H9 (cell line): Measurements from ENCODE around the gene SETBP1. TPM values are rescaled to one million over a fixed set of nuclear protein-coding genes. Genes with fewer than 3 reads are reported as not detected.

Experiments
- DNase-seq: peaks from one replicate; pipeline ENCODE4 v3.0.0-alpha.2; 2017
- H2AFZ ChIP-seq: one replicate; pipeline ENCODE4 v1.6.1; 2013; ENCODE audit warnings: mild to moderate bottlenecking, low read length, control low read depth, moderate library complexity
- H2AK5ac ChIP-seq: 2 replicates; pipeline ENCODE4 v1.6.1; 2013; ENCODE audit warnings: low read length, control low read depth, mixed read lengths; ENCODE audit not compliant: insufficient read length
- H2BK120ac ChIP-seq: one replicate; pipeline ENCODE4 v1.6.1; 2013; ENCODE audit warnings: low read depth, mild to moderate bottlenecking, low read length, control low read depth, inconsistent platforms; ENCODE audit not compliant: poor library complexity, severe bottlenecking
- H2BK12ac ChIP-seq: 2 replicates; pipeline ENCODE4 v1.6.1; 2013; ENCODE audit warnings: low read length, control low read depth, mixed read lengths, low read depth; ENCODE audit not compliant: insufficient read length
- H2BK15ac ChIP-seq: 2 replicates; pipeline ENCODE4 v1.6.1; 2013; ENCODE audit warnings: low read depth, low read length, control low read depth
- H2BK20ac ChIP-seq: one replicate; pipeline ENCODE4 v1.6.1; 2013; ENCODE audit warnings: low read depth, mild to moderate bottlenecking, low read length, control low read depth, inconsistent platforms; ENCODE audit not compliant: poor library complexity, severe bottlenecking
- H2BK5ac ChIP-seq: 2 replicates; pipeline ENCODE4 v1.6.1; 2013; ENCODE audit warnings: low read length, control low read depth, mixed read lengths; ENCODE audit not compliant: insufficient read length
- H3K14ac ChIP-seq: 2 replicates; pipeline ENCODE4 v1.6.1; 2013; ENCODE audit warnings: low read length, control low read depth; ENCODE audit not compliant: insufficient read depth
- H3K18ac ChIP-seq: 2 replicates; pipeline ENCODE4 v1.6.1; 2013; ENCODE audit warnings: low read depth, mild to moderate bottlenecking, mixed read lengths, low read length, control low read depth; ENCODE audit not compliant: insufficient read length
- H3K23ac ChIP-seq: 2 replicates; pipeline ENCODE4 v1.6.1; 2013; ENCODE audit warnings: low read length, control low read depth, mixed read lengths, low read depth; ENCODE audit not compliant: insufficient read length
- H3K23me2 ChIP-seq: 2 replicates; pipeline ENCODE4 v1.6.1; 2013; ENCODE audit warnings: low read depth, mild to moderate bottlenecking, mixed read lengths, low read length, control low read depth; ENCODE audit not compliant: insufficient read length, poor library complexity, severe bottlenecking
- H3K27ac ChIP-seq: 2 replicates; pipeline ENCODE4 v1.5.1; 2013; ENCODE audit warnings: low read length, control low read depth, mixed read lengths, low read depth; ENCODE audit not compliant: insufficient read length
- H3K27me3 ChIP-seq: 2 replicates; pipeline ENCODE4 v1.6.1; 2013; ENCODE audit warnings: low read length, control low read depth, inconsistent platforms; ENCODE audit not compliant: insufficient read depth
- H3K4ac ChIP-seq: 2 replicates; pipeline ENCODE4 v1.6.1; 2013; ENCODE audit warnings: low read depth, mild to moderate bottlenecking, control low read depth, inconsistent platforms, low read length, moderate library complexity
- H3K4me1 ChIP-seq: 2 replicates; pipeline ENCODE4 v1.6.1; 2013; ENCODE audit warnings: low read length, control low read depth, inconsistent platforms; ENCODE audit not compliant: insufficient read depth
- H3K4me2 ChIP-seq: 2 replicates; pipeline ENCODE4 v1.6.1; 2013; ENCODE audit warnings: low read length, control low read depth, mixed read lengths; ENCODE audit not compliant: insufficient read length, insufficient read depth
- H3K56ac ChIP-seq: 2 replicates; pipeline ENCODE4 v1.6.1; 2013; ENCODE audit warnings: low read depth, mild to moderate bottlenecking, mixed read lengths, low read length, control low read depth; ENCODE audit not compliant: insufficient read length
- H3K79me1 ChIP-seq: 2 replicates; pipeline ENCODE4 v1.6.1; 2013; ENCODE audit warnings: low read depth, mild to moderate bottlenecking, moderate library complexity, low read length, control low read depth, inconsistent platforms; ENCODE audit not compliant: insufficient read depth, poor library complexity, severe bottlenecking
- H3K79me2 ChIP-seq: 2 replicates; pipeline ENCODE4 v1.6.1; 2013; ENCODE audit warnings: low read length, control low read depth, inconsistent platforms; ENCODE audit not compliant: insufficient read depth
- H3K9ac ChIP-seq: 2 replicates; pipeline ENCODE4 v1.6.1; 2013; ENCODE audit warnings: low read length, control low read depth, mixed read lengths; ENCODE audit not compliant: insufficient read length; ENCODE audit errors: extremely low read depth
- H3K9me3 ChIP-seq: one replicate; pipeline ENCODE4 v1.6.1; 2013; ENCODE audit warnings: low read depth, low read length, inconsistent platforms; ENCODE audit not compliant: control insufficient read depth
- H3T11ph ChIP-seq: one replicate; pipeline ENCODE4 v1.6.1; 2013; ENCODE audit warnings: mild to moderate bottlenecking, low read length, control low read depth, inconsistent platforms
- H4K20me1 ChIP-seq: one replicate; pipeline ENCODE4 v1.6.1; 2013; ENCODE audit not compliant: control insufficient read depth, insufficient read length, insufficient read depth
- H4K5ac ChIP-seq: 2 replicates; pipeline ENCODE4 v1.6.1; 2013; ENCODE audit warnings: low read depth, mild to moderate bottlenecking, mixed read lengths, low read length, control low read depth; ENCODE audit not compliant: insufficient read length
- H4K8ac ChIP-seq: replicated peaks from 2 replicates; pipeline ENCODE4 v1.6.1; 2013; ENCODE audit warnings: low read length, control low read depth, mixed read lengths, low read depth; ENCODE audit not compliant: insufficient read length
- H4K91ac ChIP-seq: 2 replicates; pipeline ENCODE4 v1.6.1; 2013; ENCODE audit warnings: low read depth, mild to moderate bottlenecking, moderate library complexity, mixed read lengths, low read length, control low read depth; ENCODE audit not compliant: insufficient read length
- H3K27ac Mint-ChIP-seq, 3 experiments: 2 replicates in 2 of 3; 3 replicates in 1 of 3; pipeline ENCODE4 v1.8.0; 2020 to 2021; ENCODE audit warnings: mixed read lengths in 3 of 3, mild to moderate bottlenecking in 1 of 3, moderate library complexity in 1 of 3
- H3K27me3 Mint-ChIP-seq: 2 replicates; pipeline ENCODE4 v1.8.0; 2021; ENCODE audit warnings: low read depth, mild to moderate bottlenecking, moderate library complexity, mixed read lengths
- H3K36me3 Mint-ChIP-seq, 3 experiments: 2 replicates in 2 of 3; 3 replicates in 1 of 3; pipeline ENCODE4 v1.8.0; 2020 to 2021; ENCODE audit warnings: low read depth in 3 of 3, mixed read lengths in 3 of 3; ENCODE audit not compliant: insufficient read depth in 1 of 3
- H3K4me1 Mint-ChIP-seq, 2 experiments: 2 replicates each; pipeline ENCODE4 v1.8.0; 2020; ENCODE audit warnings: mixed read lengths in 2 of 2
- H3K4me3 Mint-ChIP-seq, 2 experiments: 2 replicates in 1 of 2; 3 replicates in 1 of 2; pipeline ENCODE4 v1.8.0; 2020 to 2021; ENCODE audit warnings: mild to moderate bottlenecking in 2 of 2, mixed read lengths in 2 of 2, moderate library complexity in 1 of 2
- H3K9me3 Mint-ChIP-seq, 2 experiments: 2 replicates in 1 of 2; 3 replicates in 1 of 2; pipeline ENCODE4 v1.8.0; 2020; ENCODE audit warnings: mild to moderate bottlenecking in 2 of 2, mixed read lengths in 2 of 2, moderate library complexity in 1 of 2
- CTCF ChIP-seq: fragments of 200-600 bp; sonication (generic); conservative IDR thresholded peaks from 3 replicates; pipeline ENCODE4 v1.8.0; 2021; ENCODE audit warnings: antibody characterized with exemption, mild to moderate bottlenecking
- WGBS: extraction: QIAGEN DNeasy Blood & Tissue Kit; methylation state at CpG from one replicate; pipeline ENCODE4 v1.1.7; 2013; ENCODE audit warnings: missing lambda C conversion rate, low lambda C conversion rate, mixed read lengths; ENCODE audit not compliant: insufficient read length; ENCODE audit errors: extremely low coverage; 5-methylcytosine and 5-hydroxymethylcytosine counted together
- total RNA-seq: library from RNA; stranded (reverse); gene quantifications from 2 replicates; pipeline ENCODE4 v1.2.1, GENCODE V29; 2021

SETBP1 gene
- total RNA-seq, 1 experiment from 2014 or later = 4.6 TPM

- H3K27me3 ChIP-seq = no peaks in the 10 kb centered on the region
- H2BK20ac ChIP-seq = no peak overlapping the region
- no peaks in the 10 kb centered on the region for H3K79me2 ChIP-seq
- Mint-ChIP-seq H3K4me1 (peaks cover 9 to 26% of the 10 kb centered on the region in 2 experiments), H3K27me3 (no peaks in the 10 kb centered on the region), H3K4me3 (no peak overlapping the region), H3K9me3 (no peaks in the 10 kb centered on the region), H3K27ac (no peak overlapping the region), H3K36me3 (no peaks in the 10 kb centered on the region)
- H2AK5ac ChIP-seq = no peak overlapping the region
- no peak overlapping the region for H2AFZ ChIP-seq
- no peak overlapping the region for H3K56ac ChIP-seq
- TF ChIP-seq CTCF = no peak
- H3K14ac ChIP-seq = no peak overlapping the region
- no peak overlapping the region for H4K8ac ChIP-seq
- no peaks in the 10 kb centered on the region for H4K20me1 ChIP-seq
- no peak overlapping the region for H2BK15ac ChIP-seq
- no peaks in the 10 kb centered on the region for H3K79me1 ChIP-seq
- H3K23me2 ChIP-seq = no peaks in the 10 kb centered on the region
- WGBS = no CpG with 5 or more reads among the region's 3 CpGs
- no peak overlapping the region for H3K23ac ChIP-seq
- no peak overlapping the region for H4K91ac ChIP-seq
- no peak overlapping the region for H4K5ac ChIP-seq
- H2BK5ac ChIP-seq = no peak overlapping the region
- H3K9ac ChIP-seq = no peak overlapping the region
- no peak overlapping the region for H3K18ac ChIP-seq
- no peak overlapping the region for H2BK120ac ChIP-seq
- no peak overlapping the region for H3K27ac ChIP-seq
- H3K4me1 ChIP-seq = no peaks in the 10 kb centered on the region; the same call in 1 of the 2 replicates
- H3K4me2 ChIP-seq = no peak overlapping the region
- no peak overlapping the region for H3K4ac ChIP-seq
- H3K9me3 ChIP-seq = no peaks in the 10 kb centered on the region
- H3T11ph ChIP-seq = no peak overlapping the region
- H2BK12ac ChIP-seq = no peak overlapping the region
- no peak for DNase-seq
Measured at GRCh38 chr18:44900627-44901026, 219.9 kb downstream of the SETBP1 start.
